GM19463 (cell line): ENCODE results near the gene BCAM.
"Not testable (repeated sequence)": the region's sequence is repeated elsewhere in the genome, so short reads cannot be mapped to it uniquely, and the experiment has no call there.

Experiments
- ATAC-seq: cut with Tn5 transposase; IDR thresholded peaks from one replicate; pipeline ENCODE4 v1.9.1; 2021; ENCODE audit warnings: mild to moderate bottlenecking, moderate library complexity; ENCODE audit not compliant: unreplicated experiment

Gene BCAM

GRCh38 chr19:44808463-44809371, at the start of gene BCAM:
TSS of gene BCAM (plus strand) at chr19:44809103. CDS start at chr19:44809125, 22 bp downstream.
- ATAC-seq, result no peak

- no peak for ATAC-seq
Measured at GRCh38 chr19:44762038-44762437, 46.9 kb upstream of the BCAM start.

GRCh38 chr19:44765033-44765948, 43.6 kb upstream of the BCAM start:
- ATAC-seq, result no peak

- no peak for ATAC-seq
Measured at GRCh38 chr19:44765949-44766335, 43.0 kb upstream of the BCAM start.

- ATAC-seq, result no peak
Measured at GRCh38 chr19:44767295-44768180, 41.4 kb upstream of the BCAM start.

GRCh38 chr19:44770550-44771257, 38.2 kb upstream of the BCAM start:
- peak; percentile 93 for ATAC-seq

GRCh38 chr19:44772144-44772543, 36.8 kb upstream of the BCAM start:
- ATAC-seq, result not testable (repeated sequence)

- ATAC-seq, result no peak
Measured at GRCh38 chr19:44772959-44773358, 35.9 kb upstream of the BCAM start.

GRCh38 chr19:44775676-44776240, 33.1 kb upstream of the BCAM start:
- ATAC-seq, result no peak

GRCh38 chr19:44776402-44777096, 32.4 kb upstream of the BCAM start:
- ATAC-seq, result no peak

GRCh38 chr19:44777715-44778347, 31.1 kb upstream of the BCAM start, which contains the start of gene CBLC:
TSS of gene CBLC (plus strand) at chr19:44777890. CDS start at chr19:44777932, 42 bp downstream.
- ATAC-seq, result no peak

GRCh38 chr19:44779150-44779549, 29.8 kb upstream of the BCAM start:
- no peak for ATAC-seq

- ATAC-seq, result not testable (repeated sequence)
Measured at GRCh38 chr19:44781694-44782093, 27.2 kb upstream of the BCAM start.

GRCh38 chr19:44782729-44783128, 26.2 kb upstream of the BCAM start:
- no peak for ATAC-seq

GRCh38 chr19:44783545-44783944, 25.4 kb upstream of the BCAM start:
- ATAC-seq, result no peak

GRCh38 chr19:44785271-44785670, 23.6 kb upstream of the BCAM start:
- no peak for ATAC-seq

GRCh38 chr19:44785993-44786392, 22.9 kb upstream of the BCAM start:
- ATAC-seq, result no peak

- no peak for ATAC-seq
Measured at GRCh38 chr19:44788971-44789370, 19.9 kb upstream of the BCAM start.
